Smooth muscle cell (in vitro differentiated cells): Measurements from ENCODE around the gene SLC25A40. TPM values are rescaled to one million over a fixed set of nuclear protein-coding genes. Genes with fewer than 3 reads are reported as not detected.

Source experiments
- DNase-seq: peaks from one replicate; lab custom pipeline; 2025; ENCODE audit not compliant: unreplicated experiment; lab: John Stamatoyannopoulos, UW
- H2AFZ ChIP-seq: fragments of 200-600 bp; sonication (generic); 2 replicates; pipeline ENCODE4 v1.6.0; 2016; ENCODE audit warnings: antibody characterized with exemption, low read depth, mild to moderate bottlenecking
- H3F3A ChIP-seq: fragments of 200-600 bp; sonication (generic); 2 replicates; pipeline ENCODE4 v1.6.0; 2017; ENCODE audit warnings: antibody characterized with exemption, low read depth
- H3K27ac ChIP-seq: fragments of 200-600 bp; sonication (generic); 2 replicates; pipeline ENCODE4 v1.5.1; 2016; ENCODE audit warnings: low read depth, mild to moderate bottlenecking
- H3K27me3 ChIP-seq: fragments of 200-600 bp; sonication (generic); 2 replicates; pipeline ENCODE4 v1.6.1; 2016; ENCODE audit warnings: low read depth, mild to moderate bottlenecking
- H3K36me3 ChIP-seq: fragments of 200-600 bp; sonication (generic); 2 replicates; pipeline ENCODE4 v1.5.1; 2016; ENCODE audit warnings: low read depth
- H3K4me1 ChIP-seq: fragments of 200-600 bp; sonication (generic); 2 replicates; pipeline ENCODE4 v1.5.1; 2016; ENCODE audit warnings: low read depth
- H3K4me2 ChIP-seq: fragments of 200-600 bp; sonication (generic); 2 replicates; pipeline ENCODE4 v1.6.0; 2016; ENCODE audit warnings: mild to moderate bottlenecking
- H3K4me3 ChIP-seq: fragments of 200-600 bp; sonication (generic); 2 replicates; pipeline ENCODE4 v1.5.1; 2016; ENCODE audit warnings: mild to moderate bottlenecking
- H3K79me2 ChIP-seq: fragments of 200-600 bp; sonication (generic); 2 replicates; pipeline ENCODE4 v1.6.0; 2016; ENCODE audit warnings: low read depth, mild to moderate bottlenecking
- H3K9ac ChIP-seq: fragments of 200-600 bp; sonication (generic); 2 replicates; pipeline ENCODE4 v1.6.0; 2016; ENCODE audit warnings: low read depth
- H3K9me3 ChIP-seq: fragments of 200-600 bp; sonication (generic); replicated peaks from 2 replicates; pipeline ENCODE4 v1.5.1; 2016; ENCODE audit warnings: low read depth
- H4K20me1 ChIP-seq: fragments of 200-600 bp; sonication (generic); 2 replicates; pipeline ENCODE4 v1.6.0; 2016; ENCODE audit warnings: low read depth
- CTCF ChIP-seq: fragments of 200-600 bp; sonication (generic); IDR thresholded peaks from 2 replicates; pipeline ENCODE4 v1.5.1; 2017; ENCODE audit warnings: borderline replicate concordance, mild to moderate bottlenecking, antibody characterized with exemption; ENCODE audit not compliant: insufficient read depth, poor library complexity, severe bottlenecking
- WGBS: methylation state at CpG from one replicate; pipeline ENCODE4 v1.1.7; 2016; ENCODE audit warnings: low lambda C conversion rate; 5-methylcytosine and 5-hydroxymethylcytosine counted together
- polyA plus RNA-seq: library from polyadenylated mRNA; unstranded; fragments of >200 nt; fragmentation: Nextera tagmentation; extraction: Ambion mirVana; gene quantifications from 2 replicates; pipeline ENCODE4 v1.2.1, GENCODE V29; 2016
- total RNA-seq: library from RNA; depleted of rRNA; stranded (reverse); fragments of >200 nt; gene quantifications from 2 replicates; pipeline ENCODE4 v1.2.3, GENCODE V29; 2014

Gene SLC25A40
- total and polyA plus RNA-seq, 2 experiments from 2014 or later = 5.6 to 25.4 TPM

- H2AFZ ChIP-seq = no peak overlapping the region
- no peaks in the 10 kb centered on the region for H3F3A ChIP-seq
- no peaks in the 10 kb centered on the region for H3K27me3 ChIP-seq
- no peak for DNase-seq
- no peak overlapping the region for H3K4me3 ChIP-seq
- no peaks in the 10 kb centered on the region for H3K9me3 ChIP-seq
- no peak overlapping the region for H3K4me2 ChIP-seq
- no peaks in the 10 kb centered on the region for H3K4me1 ChIP-seq
- no peak for TF ChIP-seq CTCF
- H3K9ac ChIP-seq = no peak overlapping the region
- no peaks in the 10 kb centered on the region for H4K20me1 ChIP-seq
- WGBS = 91% methylated on average over 3 of the region's 3 CpGs
- peaks cover 3% of the 10 kb centered on the region for H3K36me3 ChIP-seq
- no peaks in the 10 kb centered on the region for H3K79me2 ChIP-seq
- H3K27ac ChIP-seq = no peak overlapping the region
Measured at GRCh38 chr7:87858417-87859100, 17.6 kb downstream of the SLC25A40 start.

DNA sequence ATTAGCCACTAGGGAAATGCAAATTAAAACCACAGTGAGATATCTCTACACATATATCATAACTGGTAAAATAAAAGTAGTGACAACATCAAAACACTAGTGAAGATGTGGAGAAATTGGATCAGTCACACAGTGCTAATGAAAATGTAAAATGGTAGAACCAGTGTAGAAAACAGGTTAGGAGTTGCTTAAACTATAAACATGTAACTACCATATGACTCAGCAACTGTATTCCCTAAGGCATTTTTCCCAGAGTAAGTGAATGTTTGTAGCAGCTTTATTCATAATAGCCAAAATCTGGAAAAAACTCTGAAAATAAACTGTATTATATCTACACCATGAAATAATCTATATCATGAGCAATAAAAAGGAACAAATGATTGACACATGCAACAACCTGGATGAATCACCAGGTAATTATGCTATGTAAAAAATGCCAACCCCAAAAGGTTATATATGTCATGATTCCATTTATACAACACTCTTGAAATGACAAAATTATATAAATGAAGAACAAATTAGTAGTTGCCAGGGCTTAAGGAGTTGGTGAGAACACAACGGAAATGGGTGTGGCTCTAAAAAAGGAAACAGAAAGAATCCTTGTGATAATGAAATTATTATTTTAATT lies 22.8 kb downstream of the SLC25A40 start:
- TF ChIP-seq CTCF = no peak
- Histone ChIP-seq H3K4me1 (no peaks in the 10 kb centered on the region), H3K9ac (no peak overlapping the region), H2AFZ (no peak overlapping the region), H3K4me3 (no peak overlapping the region), H3K36me3 (peaks cover 3% of the 10 kb centered on the region), H3K27me3 (no peaks in the 10 kb centered on the region), H3K27ac (no peak overlapping the region), H3K9me3 (no peaks in the 10 kb centered on the region), H4K20me1 (no peaks in the 10 kb centered on the region), H3K4me2 (no peak overlapping the region), H3F3A (no peaks in the 10 kb centered on the region), H3K79me2 (no peaks in the 10 kb centered on the region)
- 96% methylated on average over 1 of the region's 1 CpG for WGBS
- DNase-seq = no peak

GRCh38 chr7:87852306-87852705 lies 23.9 kb downstream of the SLC25A40 start:
- H3K36me3 ChIP-seq = no peaks in the 10 kb centered on the region
- no peak overlapping the region for H3K4me3 ChIP-seq
- H3K9me3 ChIP-seq = no peaks in the 10 kb centered on the region
- no peak overlapping the region for H2AFZ ChIP-seq
- no peaks in the 10 kb centered on the region for H3K79me2 ChIP-seq
- 92% methylated on average over 6 of the region's 6 CpGs for WGBS
- no peaks in the 10 kb centered on the region for H3K4me1 ChIP-seq
- H3K27me3 ChIP-seq = no peaks in the 10 kb centered on the region
- H3K4me2 ChIP-seq = no peak overlapping the region
- H3K27ac ChIP-seq = no peak overlapping the region
- H4K20me1 ChIP-seq = no peaks in the 10 kb centered on the region
- no peak for TF ChIP-seq CTCF
- DNase-seq = no peak
- H3K9ac ChIP-seq = no peak overlapping the region
- no peaks in the 10 kb centered on the region for H3F3A ChIP-seq
